Natural killer cell (primary cell): ENCODE measurements around the gene IRAK1. TPM values are rescaled to one million over a fixed set of nuclear protein-coding genes. Genes with fewer than 3 reads are reported as not detected.

ENCODE experiments used
- ATAC-seq, 3 donors: fragments of 150-1000 bp in 2 of 3; fragments of 200-7000 bp in 1 of 3; cut with Tn5 transposase; 1 replicate in 1 of 3; 2 replicates in 2 of 3; pipeline ENCODE4 v1.10.0; 2021; ENCODE audit warnings: mild to moderate bottlenecking in 2 of 3, moderate library complexity in 2 of 3
- DNase-seq, 2 donors: peaks; one replicate each; pipeline versions ENCODE4 v3.0.0 to v3.0.0-alpha.2; 2013 to 2021; ENCODE audit warnings: mixed read lengths in 1 of 2
- H3K27ac ChIP-seq: one replicate; pipeline ENCODE4 v1.5.1; 2013; ENCODE audit warnings: mild to moderate bottlenecking, low read length
- H3K27me3 ChIP-seq: one replicate; pipeline ENCODE4 v1.6.1; 2013; ENCODE audit warnings: low read length; ENCODE audit not compliant: control insufficient read depth, insufficient read depth
- H3K36me3 ChIP-seq: one replicate; pipeline ENCODE4 v1.6.1; 2013; ENCODE audit warnings: low read length; ENCODE audit not compliant: control insufficient read depth, insufficient read depth
- H3K4me1 ChIP-seq: one replicate; pipeline ENCODE4 v1.6.1; 2013; ENCODE audit warnings: low read length; ENCODE audit not compliant: control insufficient read depth, insufficient read depth
- H3K4me3 ChIP-seq: one replicate; pipeline ENCODE4 v1.5.1; 2013; ENCODE audit warnings: low read length
- H3K9me3 ChIP-seq: one replicate; pipeline ENCODE4 v1.6.1; 2013; ENCODE audit warnings: low read length; ENCODE audit not compliant: control insufficient read depth, insufficient read depth
- H3K27ac Mint-ChIP-seq, 2 donors: one replicate each; pipeline ENCODE4 v1.8.0; 2022; ENCODE audit warnings: mild to moderate bottlenecking in 2 of 2, mixed read lengths in 2 of 2, moderate library complexity in 1 of 2
- H3K27me3 Mint-ChIP-seq, 2 donors: one replicate each; pipeline ENCODE4 v1.8.0; 2022; ENCODE audit warnings: low read depth in 2 of 2, mixed read lengths in 2 of 2
- H3K36me3 Mint-ChIP-seq: one replicate; pipeline ENCODE4 v1.8.0; 2022; ENCODE audit warnings: mixed read lengths
- H3K4me1 Mint-ChIP-seq, 2 donors: one replicate each; pipeline ENCODE4 v1.8.0; 2022; ENCODE audit warnings: mixed read lengths in 2 of 2
- H3K4me3 Mint-ChIP-seq: one replicate; pipeline ENCODE4 v1.8.0; 2022; ENCODE audit warnings: mild to moderate bottlenecking, moderate library complexity, mixed read lengths
- H3K9me3 Mint-ChIP-seq, 2 donors: one replicate each; pipeline ENCODE4 v1.8.0; 2022; ENCODE audit warnings: mixed read lengths in 2 of 2
- CTCF ChIP-seq: fragments of 200-600 bp; IDR thresholded peaks from one replicate; pipeline ENCODE4 v1.8.0; 2022; ENCODE audit warnings: antibody characterized with exemption
- WGBS: methylation state at CpG from one replicate; pipeline ENCODE4 v1.1.7; 2013; ENCODE audit warnings: missing lambda C conversion rate; ENCODE audit not compliant: insufficient coverage; 5-methylcytosine and 5-hydroxymethylcytosine counted together
- intact Hi-C: fragments of 100-400 bp; cut with micrococcal nuclease; formaldehyde crosslinking; loops from one replicate; pipeline ENCODE4 v1.14.2; 2022
- total RNA-seq, 4 donors: library from RNA; stranded (reverse); fragments of 120-200 nt in 1 of 4; gene quantifications; one replicate each; pipeline versions ENCODE4 v1.2.3 to v1.2.4, GENCODE V29; 2013 to 2022

The IRAK1 gene
- total RNA-seq, 3 donors from 2014 or later (not counting 1 experiment from before 2014, with no cell fraction given): 87.5 to 114 (median 107) TPM

GRCh38 chrX:154008521-154008920 is 11.2 kb downstream of the IRAK1 start:
- H3K36me3 ChIP-seq: peaks cover 20% of the 10 kb centered on the region
- no peak for DNase-seq
- H3K27me3 Mint-ChIP-seq: peaks cover 0 to 7% of the 10 kb centered on the region in 2 donors
- no peak overlapping the region for H3K27ac Mint-ChIP-seq
- no peak for TF ChIP-seq CTCF
- H3K9me3 ChIP-seq: no peaks in the 10 kb centered on the region
- 75% methylated on average over 2 of the region's 4 CpGs for WGBS
- H3K27me3 ChIP-seq: no peaks in the 10 kb centered on the region
- ATAC-seq: no peak
- intact Hi-C loops: no loop called here
- no peak overlapping the region for H3K4me3 Mint-ChIP-seq
- H3K4me1 ChIP-seq: peaks cover 27% of the 10 kb centered on the region
- H3K27ac ChIP-seq: peak overlapping the region; percentile 25
- no peaks in the 10 kb centered on the region for H3K36me3 Mint-ChIP-seq
- H3K4me3 ChIP-seq: no peak overlapping the region
- no peaks in the 10 kb centered on the region for H3K9me3 Mint-ChIP-seq
- peaks cover 0 to 6% of the 10 kb centered on the region in 2 donors for H3K4me1 Mint-ChIP-seq

GRCh38 chrX:154006947-154007346 is 12.8 kb downstream of the IRAK1 start:
- H3K4me1 Mint-ChIP-seq: peaks cover 13 to 18% of the 10 kb centered on the region in 2 donors
- Histone ChIP-seq H3K27ac (peak overlapping the region; percentile 57), H3K36me3 (peaks cover 6% of the 10 kb centered on the region), H3K4me3 (no peak overlapping the region), H3K4me1 (peaks cover 32% of the 10 kb centered on the region), H3K9me3 (no peaks in the 10 kb centered on the region), H3K27me3 (no peaks in the 10 kb centered on the region)
- TF ChIP-seq CTCF: no peak
- H3K27me3 Mint-ChIP-seq: peaks cover 0 to 7% of the 10 kb centered on the region in 2 donors
- intact Hi-C loops: no loop called here
- no peaks in the 10 kb centered on the region for H3K9me3 Mint-ChIP-seq
- 92% methylated on average over 20 of the region's 20 CpGs for WGBS
- H3K36me3 Mint-ChIP-seq: no peaks in the 10 kb centered on the region
- DNase-seq: no peak
- no peak for ATAC-seq
- no peak overlapping the region for H3K27ac Mint-ChIP-seq
- H3K4me3 Mint-ChIP-seq: no peak overlapping the region

- peaks cover 38% of the 10 kb centered on the region for H3K4me1 ChIP-seq
- no peak overlapping the region for H3K27ac ChIP-seq
- H3K27me3 ChIP-seq: no peaks in the 10 kb centered on the region
- Mint-ChIP-seq H3K4me1 (peaks cover 18 to 23% of the 10 kb centered on the region in 2 donors), H3K27ac (peak overlapping the region; percentile 15 to 65), H3K4me3 (no peak overlapping the region), H3K36me3 (no peaks in the 10 kb centered on the region), H3K9me3 (no peaks in the 10 kb centered on the region), H3K27me3 (peaks cover 0 to 7% of the 10 kb centered on the region in 2 donors)
- DNase-seq (no peak), ATAC-seq (no peak)
- no peaks in the 10 kb centered on the region for H3K9me3 ChIP-seq
- TF ChIP-seq CTCF: no peak
- 87% methylated on average over 11 of the region's 11 CpGs for WGBS
- intact Hi-C loops: no loop called here
- H3K4me3 ChIP-seq: no peak overlapping the region
- H3K36me3 ChIP-seq: no peaks in the 10 kb centered on the region
These were observed 15.4 kb downstream of the IRAK1 start for GRCh38 chrX:154004315-154004714.

GRCh38 chrX:154002215-154002719 is 17.4 kb downstream of the IRAK1 start:
- peak overlapping the region; percentile 69 for H3K27ac ChIP-seq
- intact Hi-C loops: no loop called here
- DNase-seq: peak; percentile 53 to 71
- H3K36me3 Mint-ChIP-seq: no peaks in the 10 kb centered on the region
- H3K36me3 ChIP-seq: no peaks in the 10 kb centered on the region
- H3K4me1 Mint-ChIP-seq: peaks cover 17 to 18% of the 10 kb centered on the region in 2 donors
- no peak for TF ChIP-seq CTCF
- 3% methylated on average over 16 of the region's 17 CpGs for WGBS
- H3K4me3 ChIP-seq: peak overlapping the region; percentile 15
- H3K9me3 ChIP-seq: no peaks in the 10 kb centered on the region
- H3K4me1 ChIP-seq: peaks cover 27% of the 10 kb centered on the region
- peak overlapping the region; percentile 81 for H3K4me3 Mint-ChIP-seq
- peak overlapping the region; percentile 89 to 92 for H3K27ac Mint-ChIP-seq
- H3K27me3 Mint-ChIP-seq: peaks cover 0 to 7% of the 10 kb centered on the region in 2 donors
- H3K9me3 Mint-ChIP-seq: no peaks in the 10 kb centered on the region
- no peaks in the 10 kb centered on the region for H3K27me3 ChIP-seq
- peak; percentile 88 to 96 (median 95) for ATAC-seq
